Type B pancreatic cell (in vitro differentiated cells): Measurements from ENCODE around the gene SKIC2. TPM values are rescaled to one million over a fixed set of nuclear protein-coding genes. Genes with fewer than 3 reads are reported as not detected.
"Not testable (repeated sequence)": the region's sequence is repeated elsewhere in the genome, so short reads cannot be mapped to it uniquely, and the experiment has no call there.

Experiments used
- DNase-seq: peaks from one replicate; pipeline ENCODE4 v3.0.0; 2021; ENCODE audit warnings: mixed read lengths; ENCODE audit not compliant: unreplicated experiment; ENCODE audit errors: extremely low spot score
- H3K27ac Mint-ChIP-seq: 2 replicates; pipeline ENCODE4 v1.8.0; 2021; ENCODE audit warnings: mild to moderate bottlenecking, mixed read lengths
- H3K27me3 Mint-ChIP-seq: 2 replicates; pipeline ENCODE4 v1.8.0; 2021; ENCODE audit warnings: mixed read lengths
- H3K36me3 Mint-ChIP-seq: 2 replicates; pipeline ENCODE4 v1.8.0; 2021; ENCODE audit warnings: mixed read lengths
- H3K4me1 Mint-ChIP-seq: one replicate; pipeline ENCODE4 v1.8.0; 2021; ENCODE audit warnings: mixed read lengths; ENCODE audit not compliant: unreplicated experiment
- H3K4me3 Mint-ChIP-seq: 2 replicates; pipeline ENCODE4 v1.8.0; 2021; ENCODE audit warnings: mild to moderate bottlenecking, mixed read lengths
- H3K9me3 Mint-ChIP-seq: 2 replicates; pipeline ENCODE4 v1.8.0; 2021; ENCODE audit warnings: mixed read lengths
- total RNA-seq: library from RNA; stranded (reverse); gene quantifications from 2 replicates; pipeline ENCODE4 v1.2.1, GENCODE V29; 2021; ENCODE audit warnings: low replicate concordance
- TF ChIP-seq, protein P1 (sequence below): fragments of 200-600 bp; sonication (generic); conservative IDR thresholded peaks from 2 replicates; pipeline ENCODE4 v1.5.0; 2021; ENCODE audit warnings: antibody characterized with exemption, mild to moderate bottlenecking

The SKIC2 gene
- total RNA-seq, 1 donor from 2014 or later: 84.2 TPM

GRCh38 chr6:31927863-31928671 is 30.9 kb upstream of the SKIC2 start:
- Mint-ChIP-seq H3K4me1 (no peaks in the 10 kb centered on the region), H3K36me3 (no peaks in the 10 kb centered on the region), H3K4me3 (no peak overlapping the region), H3K27me3 (peaks cover 6% of the 10 kb centered on the region), H3K27ac (no peak overlapping the region), H3K9me3 (no peaks in the 10 kb centered on the region)
- DNase-seq: no peak
- TF ChIP-seq, protein P1, sequence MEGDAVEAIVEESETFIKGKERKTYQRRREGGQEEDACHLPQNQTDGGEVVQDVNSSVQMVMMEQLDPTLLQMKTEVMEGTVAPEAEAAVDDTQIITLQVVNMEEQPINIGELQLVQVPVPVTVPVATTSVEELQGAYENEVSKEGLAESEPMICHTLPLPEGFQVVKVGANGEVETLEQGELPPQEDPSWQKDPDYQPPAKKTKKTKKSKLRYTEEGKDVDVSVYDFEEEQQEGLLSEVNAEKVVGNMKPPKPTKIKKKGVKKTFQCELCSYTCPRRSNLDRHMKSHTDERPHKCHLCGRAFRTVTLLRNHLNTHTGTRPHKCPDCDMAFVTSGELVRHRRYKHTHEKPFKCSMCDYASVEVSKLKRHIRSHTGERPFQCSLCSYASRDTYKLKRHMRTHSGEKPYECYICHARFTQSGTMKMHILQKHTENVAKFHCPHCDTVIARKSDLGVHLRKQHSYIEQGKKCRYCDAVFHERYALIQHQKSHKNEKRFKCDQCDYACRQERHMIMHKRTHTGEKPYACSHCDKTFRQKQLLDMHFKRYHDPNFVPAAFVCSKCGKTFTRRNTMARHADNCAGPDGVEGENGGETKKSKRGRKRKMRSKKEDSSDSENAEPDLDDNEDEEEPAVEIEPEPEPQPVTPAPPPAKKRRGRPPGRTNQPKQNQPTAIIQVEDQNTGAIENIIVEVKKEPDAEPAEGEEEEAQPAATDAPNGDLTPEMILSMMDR: no peak

DNA sequence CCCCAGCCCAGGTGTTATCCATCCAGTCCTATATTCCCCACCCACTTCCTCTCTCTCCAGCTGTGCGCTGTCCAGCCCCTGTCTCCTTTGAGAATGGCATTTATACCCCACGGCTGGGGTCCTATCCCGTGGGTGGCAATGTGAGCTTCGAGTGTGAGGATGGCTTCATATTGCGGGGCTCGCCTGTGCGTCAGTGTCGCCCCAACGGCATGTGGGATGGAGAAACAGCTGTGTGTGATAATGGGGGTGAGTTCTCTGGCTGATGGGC is 30.4 kb upstream of the SKIC2 start:
- DNase-seq: no peak
- Mint-ChIP-seq H3K27me3 (peaks cover 10% of the 10 kb centered on the region), H3K4me1 (no peaks in the 10 kb centered on the region), H3K27ac (no peak overlapping the region), H3K9me3 (no peaks in the 10 kb centered on the region), H3K36me3 (no peaks in the 10 kb centered on the region), H3K4me3 (no peak overlapping the region)
- TF ChIP-seq, protein P1: no peak

- H3K4me3 Mint-ChIP-seq: no peak overlapping the region
- H3K27ac Mint-ChIP-seq: no peak overlapping the region
- no peaks in the 10 kb centered on the region for H3K9me3 Mint-ChIP-seq
- H3K4me1 Mint-ChIP-seq: no peaks in the 10 kb centered on the region
- peaks cover 10% of the 10 kb centered on the region for H3K27me3 Mint-ChIP-seq
- no peaks in the 10 kb centered on the region for H3K36me3 Mint-ChIP-seq
- TF ChIP-seq, protein P1: no peak
- DNase-seq: no peak
Measured at GRCh38 chr6:31930962-31931361, 28.0 kb upstream of the SKIC2 start.

- not testable (repeated sequence) for H3K4me3 Mint-ChIP-seq, H3K36me3 Mint-ChIP-seq, H3K27ac Mint-ChIP-seq, DNase-seq, H3K4me1 Mint-ChIP-seq, H3K27me3 Mint-ChIP-seq, H3K9me3 Mint-ChIP-seq
Measured at GRCh38 chr6:31932137-31932536, 26.8 kb upstream of the SKIC2 start.

GRCh38 chr6:31933537-31933936 is 25.4 kb upstream of the SKIC2 start:
- TF ChIP-seq, protein P1: no peak
- Mint-ChIP-seq H3K9me3 (no peaks in the 10 kb centered on the region), H3K27me3 (peaks cover 4% of the 10 kb centered on the region), H3K27ac (no peak overlapping the region), H3K36me3 (no peaks in the 10 kb centered on the region), H3K4me3 (no peak overlapping the region), H3K4me1 (no peaks in the 10 kb centered on the region)
- DNase-seq: no peak

- Mint-ChIP-seq H3K4me3 (no peak overlapping the region), H3K9me3 (no peaks in the 10 kb centered on the region), H3K4me1 (no peaks in the 10 kb centered on the region), H3K36me3 (no peaks in the 10 kb centered on the region), H3K27ac (no peak overlapping the region), H3K27me3 (peaks cover 4% of the 10 kb centered on the region)
- TF ChIP-seq, protein P1: no peak
- no peak for DNase-seq
Measured at GRCh38 chr6:31935021-31935420, 24.0 kb upstream of the SKIC2 start.
